ENCODE data around the gene UBL3. TPM values are rescaled to one million over a fixed set of nuclear protein-coding genes. Genes with fewer than 3 reads are reported as not detected.

UBL3 gene
- total RNA-seq, 1 experiment from 2014 or later: 10.7 TPM

GRCh38 chr13:29850213-29850898 is at the start of gene UBL3 (continued):
- peak; percentile 66 for TF ChIP-seq SP1 (IDR thresholded peaks at IDR 0.05; ENCODE audit: low read depth)
- peak; percentile 38; the same call in 1 of the 2 replicates for TF ChIP-seq ZFX (IDR thresholded peaks at IDR 0.05)
- no peak for TF ChIP-seq ATF3 (IDR thresholded peaks at IDR 0.05)
- TF ChIP-seq EGR1 (IDR thresholded peaks at IDR 0.05; ENCODE audit: low read depth): peak; percentile 91

- Histone ChIP-seq H3K79me2 (ENCODE audit: insufficient read depth, low read length) (no peaks in the 10 kb centered on the region), H4K20me1 (ENCODE audit: insufficient read depth) (no peaks in the 10 kb centered on the region), H3K9ac (ENCODE audit: low read length) (no peak overlapping the region), H3K27me3 (ENCODE audit: insufficient read depth, low read length) (no peaks in the 10 kb centered on the region), H3K27ac (ENCODE audit: low read depth, low read length) (no peak overlapping the region), H3K4me3 (replicated peaks in 1 of 2; ENCODE audit: low read depth in 1 of 2, low read length in 2 of 2) (no peak overlapping the region), H3K36me3 (ENCODE audit: control insufficient read depth in 1 of 2, insufficient read depth in 2 of 2, low read length in 2 of 2) (no peaks in the 10 kb centered on the region), H3K4me2 (ENCODE audit: low read length) (no peak overlapping the region), H3K4me1 (ENCODE audit: control insufficient read depth in 1 of 2, insufficient read depth in 2 of 2, low read length in 2 of 2) (peaks cover 2 to 3% of the 10 kb centered on the region in 2 experiments; a peak in 3 of 4 replicates), H3K9me3 (ENCODE audit: control insufficient read depth in 1 of 2, insufficient read depth in 1 of 2, low read depth in 1 of 2, low read length in 2 of 2) (no peaks in the 10 kb centered on the region), H3K9me2 (ENCODE audit: insufficient read depth) (no peaks in the 10 kb centered on the region), H2AFZ (ENCODE audit: low read depth, low read length, poor library complexity, severe bottlenecking) (no peak overlapping the region)
- no TSS peak for BruUV-seq (replicated peaks)
- intact Hi-C loops (cut with micrococcal nuclease): no loop called here
- ATAC-seq: no peak
- ChIA-PET RAD21 (ENCODE audit: low non-redundant PET in 1 of 2, low total read pairs in 2 of 2, uncharacterized antibody in 2 of 2, unreplicated experiment in 2 of 2) (no interaction called here), CTCF (no interaction called here), POLR2A (no interaction called here)
- no peak for DNase-seq (ENCODE audit: low read depth, low spot score)
- no peak for TF ChIP-seq POLR2AphosphoS5 (IDR thresholded peaks at IDR 0.05; ENCODE audit: low read depth, low read length)
- no peak for TF ChIP-seq SIN3A (IDR thresholded peaks at IDR 0.05; ENCODE audit: low read depth)
- no peak for TF ChIP-seq CBX3 (IDR thresholded peaks at IDR 0.05; ENCODE audit: low read depth)
- TF ChIP-seq ZNF274 (IDR thresholded peaks at IDR 0.05; ENCODE audit: low read depth, low read length): no peak
- TF ChIP-seq YY1 (IDR thresholded peaks at IDR 0.05; ENCODE audit: extremely low read depth, insufficient replicate concordance, low read depth, low read length): no peak
- no peak for TF ChIP-seq ZBTB33 (IDR thresholded peaks at IDR 0.05; ENCODE audit: extremely low read depth, insufficient replicate concordance, low read length)
- TF ChIP-seq RAD21 (IDR thresholded peaks at IDR 0.05; ENCODE audit: low read depth): no peak
- no peak for TF ChIP-seq EZH2phosphoT487 (IDR thresholded peaks at IDR 0.05; ENCODE audit: borderline replicate concordance)
- TF ChIP-seq REST (IDR thresholded peaks at IDR 0.05; ENCODE audit: low read depth): no peak
- no peak for TF ChIP-seq ELF1 (IDR thresholded peaks at IDR 0.05; ENCODE audit: borderline replicate concordance, low read depth)
- no peak for TF ChIP-seq CTCF (IDR thresholded peaks at IDR 0.05 in 2 of 3, conservative IDR thresholded peaks at IDR 0.05 in 1 of 3; ENCODE audit: borderline replicate concordance in 1 of 3, insufficient read depth in 1 of 3, low read depth in 2 of 3, low read length in 2 of 3)
- no peak for TF ChIP-seq MAX (IDR thresholded peaks at IDR 0.05)
- TF ChIP-seq ATF3 (IDR thresholded peaks at IDR 0.05): no peak
- no peak for TF ChIP-seq CEBPB (IDR thresholded peaks at IDR 0.05; ENCODE audit: low read depth)
Observed at GRCh38 chr13:29897102-29897501, 46.7 kb upstream of the UBL3 start.
